Erythroblast (primary cell): ENCODE data around the gene STK39.

ENCODE experiments used
- GATA1 ChIP-seq: IDR thresholded peaks from 2 replicates; pipeline ENCODE4 v1.6.1; 2011; ENCODE audit warnings: low read depth, mild to moderate bottlenecking, control low read depth, low read length, moderate library complexity
- POLR2A ChIP-seq: IDR thresholded peaks from 2 replicates; pipeline ENCODE4 v1.6.1; 2011; ENCODE audit warnings: mild to moderate bottlenecking, low read length

DNA sequence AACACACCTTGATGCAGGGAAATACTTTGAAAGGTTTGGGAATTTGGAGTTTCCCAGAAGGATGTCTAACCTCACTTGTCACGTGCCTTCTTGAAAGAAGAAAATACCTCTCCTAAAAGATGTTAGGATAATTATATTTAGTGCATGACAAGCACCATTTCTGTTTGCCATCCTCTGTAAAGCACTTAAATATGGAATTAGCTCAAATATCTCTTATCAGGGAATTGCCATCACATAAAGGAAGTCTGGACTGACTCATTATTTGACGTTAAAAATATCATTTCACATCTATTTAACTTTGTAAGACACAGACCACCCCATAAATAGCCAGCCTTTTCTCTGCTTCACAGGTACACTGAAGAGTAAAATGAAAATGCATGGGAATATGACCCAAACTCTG is 140.1 kb downstream of the STK39 start:
- TF ChIP-seq POLR2A (no peak), GATA1 (no peak)
